GM06990 (cell line): ENCODE data around the gene DNAJB11.

ENCODE experiments used
- DNase-seq: peaks from one replicate; pipeline ENCODE4 v3.0.0-alpha.2; 2011; ENCODE audit not compliant: insufficient read length; ENCODE audit errors: extremely low read depth
- H3K27me3 ChIP-seq: replicated peaks from 2 replicates; pipeline ENCODE4 v1.6.0; 2011; ENCODE audit warnings: low read length; ENCODE audit not compliant: control insufficient read depth, insufficient read depth
- H3K36me3 ChIP-seq: 2 replicates; pipeline ENCODE4 v1.5.1; 2011; ENCODE audit warnings: low read length; ENCODE audit not compliant: control insufficient read depth, insufficient read depth
- H3K4me3 ChIP-seq: replicated peaks from 2 replicates; pipeline ENCODE4 v1.5.1; 2011; ENCODE audit warnings: low read depth, mild to moderate bottlenecking, control low read depth, low read length
- TF ChIP-seq, protein P1 (sequence below): IDR thresholded peaks from 2 replicates; pipeline ENCODE4 v1.5.1; 2011; ENCODE audit warnings: low read length, control low read depth, mild to moderate bottlenecking, inconsistent platforms; ENCODE audit not compliant: insufficient read depth, poor library complexity, severe bottlenecking

Gene DNAJB11

DNA sequence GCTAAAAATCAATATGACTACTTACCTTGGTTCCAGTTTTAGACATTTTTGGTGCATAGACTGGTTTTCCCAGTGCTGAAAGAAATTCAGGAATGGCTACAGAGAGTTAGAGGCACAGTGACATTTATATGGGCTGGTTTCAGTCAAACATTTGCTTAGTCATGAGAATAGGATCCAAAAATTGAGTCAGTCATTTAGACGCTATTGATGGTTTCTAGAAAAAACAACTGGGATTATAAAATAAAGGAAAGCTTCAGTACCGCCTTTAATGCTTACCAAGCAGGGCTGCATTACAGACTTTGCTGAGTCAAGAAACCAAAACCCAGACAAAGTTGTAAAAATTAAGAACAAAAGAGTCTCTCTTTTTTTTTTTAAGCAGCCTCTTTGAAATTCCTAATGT is 26.2 kb upstream of the DNAJB11 start, which contains the start of gene CRYGS:
TSS of gene CRYGS (minus strand) at position 100 of the 400 bp plus-strand sequence. CDS start at position 46, 54 bp downstream.
- TF ChIP-seq, protein P1, sequence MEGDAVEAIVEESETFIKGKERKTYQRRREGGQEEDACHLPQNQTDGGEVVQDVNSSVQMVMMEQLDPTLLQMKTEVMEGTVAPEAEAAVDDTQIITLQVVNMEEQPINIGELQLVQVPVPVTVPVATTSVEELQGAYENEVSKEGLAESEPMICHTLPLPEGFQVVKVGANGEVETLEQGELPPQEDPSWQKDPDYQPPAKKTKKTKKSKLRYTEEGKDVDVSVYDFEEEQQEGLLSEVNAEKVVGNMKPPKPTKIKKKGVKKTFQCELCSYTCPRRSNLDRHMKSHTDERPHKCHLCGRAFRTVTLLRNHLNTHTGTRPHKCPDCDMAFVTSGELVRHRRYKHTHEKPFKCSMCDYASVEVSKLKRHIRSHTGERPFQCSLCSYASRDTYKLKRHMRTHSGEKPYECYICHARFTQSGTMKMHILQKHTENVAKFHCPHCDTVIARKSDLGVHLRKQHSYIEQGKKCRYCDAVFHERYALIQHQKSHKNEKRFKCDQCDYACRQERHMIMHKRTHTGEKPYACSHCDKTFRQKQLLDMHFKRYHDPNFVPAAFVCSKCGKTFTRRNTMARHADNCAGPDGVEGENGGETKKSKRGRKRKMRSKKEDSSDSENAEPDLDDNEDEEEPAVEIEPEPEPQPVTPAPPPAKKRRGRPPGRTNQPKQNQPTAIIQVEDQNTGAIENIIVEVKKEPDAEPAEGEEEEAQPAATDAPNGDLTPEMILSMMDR = no peak
- DNase-seq = no peak
- Histone ChIP-seq H3K36me3 (no peaks in the 10 kb centered on the region; the same call in 1 of the 2 replicates), H3K4me3 (no peak within 1 kb of the TSS), H3K27me3 (no peaks in the 10 kb centered on the region)

DNA sequence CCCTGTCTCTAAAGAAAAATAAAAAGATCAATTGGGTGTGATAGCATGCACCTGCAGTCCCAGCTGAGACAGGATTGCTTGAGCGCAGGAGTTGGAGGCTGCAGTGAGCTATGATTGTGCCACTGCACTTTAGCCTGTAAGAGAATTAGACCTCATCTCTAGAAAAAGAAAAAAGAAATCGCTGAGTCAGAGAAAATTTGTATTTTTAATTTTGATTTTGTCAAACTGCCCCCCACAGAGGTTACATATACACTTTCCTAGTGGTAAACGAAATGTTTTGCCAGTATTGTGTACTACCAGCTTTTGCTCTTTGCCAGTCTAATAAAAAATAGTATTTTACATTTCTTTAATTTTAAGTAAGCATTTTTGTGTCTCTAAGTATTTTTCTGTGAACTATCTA is 21.0 kb upstream of the DNAJB11 start:
- Histone ChIP-seq H3K27me3 (no peaks in the 10 kb centered on the region), H3K4me3 (no peak overlapping the region), H3K36me3 (peaks cover 6% of the 10 kb centered on the region)
- TF ChIP-seq, protein P1 = no peak
- no peak for DNase-seq

DNA sequence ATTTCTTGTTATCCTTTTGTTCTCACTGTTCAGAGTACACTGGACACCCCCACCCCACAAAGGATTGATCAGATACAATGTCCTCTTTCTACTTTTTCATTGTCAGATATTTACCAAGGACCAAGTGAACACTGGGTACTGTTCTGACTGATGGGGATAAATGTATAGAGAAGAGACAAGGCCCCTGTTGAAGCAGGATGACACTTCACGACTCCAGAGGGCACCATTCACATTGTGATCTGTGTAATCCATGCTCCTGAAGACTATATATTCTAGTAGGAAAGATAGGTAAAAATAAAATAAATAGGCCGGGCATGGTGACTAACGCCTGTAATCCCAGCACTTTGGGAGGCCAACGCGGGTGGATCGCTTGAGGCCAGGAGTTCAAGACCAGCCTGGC is 19.1 kb upstream of the DNAJB11 start:
- TF ChIP-seq, protein P1 = no peak
- Histone ChIP-seq H3K36me3 (peaks cover 8% of the 10 kb centered on the region), H3K27me3 (no peaks in the 10 kb centered on the region), H3K4me3 (no peak overlapping the region)
- no peak for DNase-seq

DNA sequence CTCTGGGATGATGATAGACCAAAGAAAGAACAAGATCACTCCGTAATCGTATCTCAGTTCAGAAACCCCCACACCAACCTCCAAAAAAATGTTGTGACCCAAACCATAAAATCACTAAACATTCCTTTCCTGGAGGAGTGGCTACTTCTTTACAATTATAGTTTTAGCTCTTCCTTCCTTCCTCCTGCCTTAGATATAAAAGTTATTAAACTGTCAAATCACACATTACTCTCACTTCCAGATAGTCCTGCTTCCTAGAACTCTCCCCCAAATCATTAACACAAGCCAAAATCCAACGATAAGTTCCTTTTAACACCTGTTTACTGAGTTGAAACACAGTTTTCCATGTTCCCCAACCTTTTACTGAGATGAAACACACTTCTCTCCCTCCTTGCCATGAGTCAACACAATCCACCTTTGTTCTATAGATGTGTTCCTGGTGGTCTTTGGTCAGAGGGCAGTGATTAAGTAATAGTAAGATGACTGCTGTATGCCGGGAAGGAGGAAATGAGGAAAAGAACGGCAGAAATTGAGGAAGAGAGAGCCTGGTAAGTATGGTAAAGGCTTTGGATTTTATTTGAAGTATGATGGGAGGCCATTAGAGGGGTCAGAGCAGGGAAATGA is 18.0 kb upstream of the DNAJB11 start:
- TF ChIP-seq, protein P1 = no peak
- H3K36me3 ChIP-seq = peaks cover 8% of the 10 kb centered on the region
- no peaks in the 10 kb centered on the region for H3K27me3 ChIP-seq
- H3K4me3 ChIP-seq = no peak overlapping the region
- DNase-seq = no peak

DNA sequence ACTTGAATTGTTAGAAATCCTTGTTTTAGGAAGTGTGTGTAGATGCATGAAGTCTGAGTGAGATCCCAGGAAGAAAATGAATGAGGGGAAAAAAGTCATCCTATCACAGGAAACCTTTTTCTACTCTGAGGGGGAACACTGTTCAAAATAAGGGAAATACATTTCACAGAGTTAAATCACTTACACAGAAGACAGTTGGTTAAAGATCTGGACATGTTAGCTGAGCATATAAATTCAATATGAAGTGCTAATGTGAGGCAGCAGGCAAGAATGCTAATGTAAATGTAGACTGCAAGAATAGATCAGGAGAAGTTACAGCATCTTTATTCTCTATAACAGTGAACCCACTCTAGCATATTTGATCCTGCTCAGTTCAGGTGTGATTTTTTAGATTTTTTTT is 5.9 kb upstream of the DNAJB11 start:
- Histone ChIP-seq H3K4me3 (no peak overlapping the region), H3K27me3 (no peaks in the 10 kb centered on the region), H3K36me3 (no peaks in the 10 kb centered on the region)
- DNase-seq = no peak
- TF ChIP-seq, protein P1 = no peak

DNA sequence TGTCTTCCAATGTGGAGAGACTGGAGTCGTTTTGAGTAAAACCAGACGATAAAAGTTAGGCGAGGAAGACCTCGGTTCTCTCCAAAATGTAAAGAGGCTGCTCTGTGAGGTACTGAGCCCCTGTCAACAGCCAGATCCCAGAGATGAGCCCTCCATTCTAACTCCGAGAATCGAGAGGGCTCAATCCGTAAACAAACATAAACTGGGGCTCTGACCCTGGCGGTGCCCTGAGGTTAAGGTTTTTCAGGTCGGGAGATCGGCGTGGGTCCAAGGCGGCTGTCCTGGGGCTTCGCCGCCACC is 3.8 kb upstream of the DNAJB11 start:
- no peak for DNase-seq
- no peaks in the 10 kb centered on the region for H3K27me3 ChIP-seq
- peak overlapping the region; percentile 93 for H3K4me3 ChIP-seq
- H3K36me3 ChIP-seq = no peaks in the 10 kb centered on the region
- TF ChIP-seq, protein P1 = no peak
